Measurements from ENCODE around the gene EIPR1. TPM values are rescaled to one million over a fixed set of nuclear protein-coding genes. Genes with fewer than 3 reads are reported as not detected.

The EIPR1 gene
- total RNA-seq, 1 experiment from 2014 or later: 40.4 TPM

DNA sequence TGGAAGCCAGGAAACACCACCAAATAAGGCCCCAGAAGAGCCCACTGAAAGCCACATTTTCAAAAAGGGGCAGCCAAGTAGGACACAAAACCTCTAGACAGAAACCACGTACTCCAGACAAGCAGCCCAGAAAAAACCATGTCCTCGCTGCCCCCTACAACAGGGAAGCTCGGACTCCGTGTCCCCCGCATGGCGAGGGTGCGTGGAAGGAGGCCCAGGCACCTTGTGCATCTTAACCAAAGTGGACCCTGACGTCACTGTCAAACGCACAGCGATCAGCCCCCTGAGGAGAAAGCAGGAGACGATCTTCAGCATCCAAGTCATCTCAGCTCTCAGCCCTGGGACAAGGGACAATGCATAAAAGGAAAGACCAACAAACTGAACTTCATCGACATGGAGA lies 168.4 kb downstream of the EIPR1 start:
- no peaks in the 10 kb centered on the region for H3K79me2 ChIP-seq (ENCODE audit: low read depth)
- CTCF ChIA-PET: no interaction called here
- no peak for TF ChIP-seq EZH2 (IDR thresholded peaks at IDR 0.05; ENCODE audit: low read depth)
- TF ChIP-seq, protein P1, sequence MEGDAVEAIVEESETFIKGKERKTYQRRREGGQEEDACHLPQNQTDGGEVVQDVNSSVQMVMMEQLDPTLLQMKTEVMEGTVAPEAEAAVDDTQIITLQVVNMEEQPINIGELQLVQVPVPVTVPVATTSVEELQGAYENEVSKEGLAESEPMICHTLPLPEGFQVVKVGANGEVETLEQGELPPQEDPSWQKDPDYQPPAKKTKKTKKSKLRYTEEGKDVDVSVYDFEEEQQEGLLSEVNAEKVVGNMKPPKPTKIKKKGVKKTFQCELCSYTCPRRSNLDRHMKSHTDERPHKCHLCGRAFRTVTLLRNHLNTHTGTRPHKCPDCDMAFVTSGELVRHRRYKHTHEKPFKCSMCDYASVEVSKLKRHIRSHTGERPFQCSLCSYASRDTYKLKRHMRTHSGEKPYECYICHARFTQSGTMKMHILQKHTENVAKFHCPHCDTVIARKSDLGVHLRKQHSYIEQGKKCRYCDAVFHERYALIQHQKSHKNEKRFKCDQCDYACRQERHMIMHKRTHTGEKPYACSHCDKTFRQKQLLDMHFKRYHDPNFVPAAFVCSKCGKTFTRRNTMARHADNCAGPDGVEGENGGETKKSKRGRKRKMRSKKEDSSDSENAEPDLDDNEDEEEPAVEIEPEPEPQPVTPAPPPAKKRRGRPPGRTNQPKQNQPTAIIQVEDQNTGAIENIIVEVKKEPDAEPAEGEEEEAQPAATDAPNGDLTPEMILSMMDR (conservative IDR thresholded peaks at IDR 0.05): no peak
- no peaks in the 10 kb centered on the region for H3K9me2 ChIP-seq (ENCODE audit: insufficient read depth)
- intact Hi-C loops (cut with micrococcal nuclease; ENCODE audit: unreplicated experiment): no loop called here
- no peaks in the 10 kb centered on the region for H3K9me3 ChIP-seq (ENCODE audit: insufficient read depth, low read depth)
- H3K4me2 ChIP-seq: no peak overlapping the region
- POLR2A ChIA-PET (ENCODE audit: unreplicated experiment): no interaction called here
- peaks cover 8% of the 10 kb centered on the region; the same call in 1 of the 2 replicates for H3F3A ChIP-seq (ENCODE audit: insufficient read depth, low read depth)
- H4K20me1 ChIP-seq (ENCODE audit: insufficient read depth): peaks cover 7% of the 10 kb centered on the region
- no peak for DNase-seq
- no peak overlapping the region for H3K27ac ChIP-seq
- H3K4me1 ChIP-seq (replicated peaks; ENCODE audit: insufficient read depth): no peaks in the 10 kb centered on the region
- no TSS peak for BruUV-seq (replicated peaks)
- no peak overlapping the region for H3K4me3 ChIP-seq
- no peaks in the 10 kb centered on the region for H3K27me3 ChIP-seq (ENCODE audit: insufficient read depth, low read depth)
- no peak overlapping the region for H2AFZ ChIP-seq
- 0 out of 2 replicates have a peak, but pooled peaks cover 6% of the 10 kb centered on the region for H3K36me3 ChIP-seq (ENCODE audit: low read depth)

DNA sequence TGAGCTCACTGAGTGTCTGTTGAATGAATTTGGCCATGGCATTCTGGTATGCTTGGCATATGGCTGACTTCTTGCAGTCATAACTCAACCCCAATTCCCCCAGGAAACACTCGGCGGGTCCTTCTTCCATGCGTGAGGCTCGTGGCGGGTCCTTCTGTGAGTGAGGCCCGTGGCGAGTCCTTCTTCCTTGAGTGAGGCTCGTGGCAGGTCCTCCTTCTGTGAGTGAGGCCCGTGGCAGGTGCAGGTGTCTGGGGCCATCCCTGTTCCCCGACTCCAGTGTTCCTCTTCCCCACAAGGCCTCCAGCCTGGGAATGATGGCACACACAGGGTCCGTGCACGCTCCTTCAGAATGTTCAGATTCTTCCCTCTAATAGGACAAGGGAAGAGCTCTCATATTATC lies 169.0 kb downstream of the EIPR1 start:
- Histone ChIP-seq H2AFZ (no peak overlapping the region), H3K27me3 (ENCODE audit: insufficient read depth, low read depth) (no peaks in the 10 kb centered on the region), H3F3A (ENCODE audit: insufficient read depth, low read depth) (peaks cover 8% of the 10 kb centered on the region; the same call in 1 of the 2 replicates), H4K20me1 (ENCODE audit: insufficient read depth) (peaks cover 13% of the 10 kb centered on the region), H3K9me3 (ENCODE audit: insufficient read depth, low read depth) (no peaks in the 10 kb centered on the region), H3K4me2 (no peak overlapping the region), H3K4me3 (no peak overlapping the region), H3K36me3 (ENCODE audit: low read depth) (0 out of 2 replicates have a peak, but pooled peaks cover 6% of the 10 kb centered on the region), H3K9me2 (ENCODE audit: insufficient read depth) (no peaks in the 10 kb centered on the region), H3K27ac (no peak overlapping the region), H3K4me1 (replicated peaks; ENCODE audit: insufficient read depth) (no peaks in the 10 kb centered on the region), H3K79me2 (ENCODE audit: low read depth) (no peaks in the 10 kb centered on the region)
- ChIA-PET POLR2A (ENCODE audit: unreplicated experiment) (no interaction called here), CTCF (no interaction called here)
- BruUV-seq (replicated peaks): no TSS peak
- DNase-seq: no peak
- intact Hi-C loops (cut with micrococcal nuclease; ENCODE audit: unreplicated experiment): no loop called here
- TF ChIP-seq EZH2 (IDR thresholded peaks at IDR 0.05; ENCODE audit: low read depth): no peak
- TF ChIP-seq, protein P1 (conservative IDR thresholded peaks at IDR 0.05): no peak

DNA sequence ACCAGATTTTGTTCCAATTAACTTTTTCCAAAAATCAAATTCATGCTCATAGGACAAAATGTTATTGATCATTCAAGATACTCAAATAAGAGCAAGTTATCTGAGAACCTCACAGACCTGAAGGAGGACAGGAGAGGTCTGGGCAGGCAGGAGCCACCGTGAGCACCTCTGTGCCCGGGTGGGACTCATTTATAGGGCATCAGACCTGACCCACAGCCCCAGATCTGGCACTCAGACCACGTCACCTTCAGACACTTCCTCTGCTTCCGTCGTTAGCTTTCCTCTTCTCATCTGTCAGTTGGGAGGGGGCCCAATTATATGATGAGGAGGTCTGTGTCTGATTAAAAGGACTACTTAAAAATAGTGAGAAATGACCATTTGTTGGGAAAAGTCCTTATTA lies 169.4 kb downstream of the EIPR1 start:
- H3K9me2 ChIP-seq (ENCODE audit: insufficient read depth): no peaks in the 10 kb centered on the region
- TF ChIP-seq, protein P1 (conservative IDR thresholded peaks at IDR 0.05): no peak
- no peak for TF ChIP-seq EZH2 (IDR thresholded peaks at IDR 0.05; ENCODE audit: low read depth)
- DNase-seq: no peak
- H3K79me2 ChIP-seq (ENCODE audit: low read depth): no peaks in the 10 kb centered on the region
- intact Hi-C loops (cut with micrococcal nuclease; ENCODE audit: unreplicated experiment): no loop called here
- no peaks in the 10 kb centered on the region for H3K9me3 ChIP-seq (ENCODE audit: insufficient read depth, low read depth)
- no peak overlapping the region for H2AFZ ChIP-seq
- peaks cover 14% of the 10 kb centered on the region for H4K20me1 ChIP-seq (ENCODE audit: insufficient read depth)
- 0 out of 2 replicates have a peak, but pooled peaks cover 6% of the 10 kb centered on the region for H3K36me3 ChIP-seq (ENCODE audit: low read depth)
- H3K4me1 ChIP-seq (replicated peaks; ENCODE audit: insufficient read depth): no peaks in the 10 kb centered on the region
- no peaks in the 10 kb centered on the region for H3K27me3 ChIP-seq (ENCODE audit: insufficient read depth, low read depth)
- ChIA-PET CTCF (no interaction called here), POLR2A (ENCODE audit: unreplicated experiment) (no interaction called here)
- no TSS peak for BruUV-seq (replicated peaks)
- H3K27ac ChIP-seq: no peak overlapping the region
- H3K4me3 ChIP-seq: no peak overlapping the region
- peaks cover 8% of the 10 kb centered on the region; the same call in 1 of the 2 replicates for H3F3A ChIP-seq (ENCODE audit: insufficient read depth, low read depth)
- H3K4me2 ChIP-seq: no peak overlapping the region
